NCI-H524 treated with DMSO at 0.1 percent for 48 hours (cell line): Measurements from ENCODE around the gene NPFF.

Experiments
- DNase-seq: peaks from one replicate; lab custom pipeline; 2025; lab: John Stamatoyannopoulos, UW

Gene NPFF

DNA sequence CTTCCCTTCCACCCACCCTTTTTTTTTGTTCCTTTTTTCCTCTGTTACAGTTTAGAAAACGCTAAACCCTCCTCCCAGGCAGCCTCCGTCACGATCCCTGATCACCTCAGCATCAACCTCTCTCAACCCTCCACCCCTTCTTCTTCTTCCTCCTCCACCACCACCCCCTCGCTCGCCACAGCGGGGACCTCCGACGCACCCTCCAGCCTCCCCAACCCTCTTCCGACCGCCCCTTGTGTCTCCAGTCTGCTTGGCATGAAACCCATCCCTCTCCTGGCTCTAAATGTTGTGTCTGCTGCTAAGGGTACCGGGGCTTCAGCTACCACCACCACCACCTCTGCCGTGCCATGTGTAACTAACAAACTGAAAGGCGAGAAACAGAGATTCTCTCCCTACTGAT is 32.5 kb downstream of the NPFF start:
- DNase-seq, result no peak

DNA sequence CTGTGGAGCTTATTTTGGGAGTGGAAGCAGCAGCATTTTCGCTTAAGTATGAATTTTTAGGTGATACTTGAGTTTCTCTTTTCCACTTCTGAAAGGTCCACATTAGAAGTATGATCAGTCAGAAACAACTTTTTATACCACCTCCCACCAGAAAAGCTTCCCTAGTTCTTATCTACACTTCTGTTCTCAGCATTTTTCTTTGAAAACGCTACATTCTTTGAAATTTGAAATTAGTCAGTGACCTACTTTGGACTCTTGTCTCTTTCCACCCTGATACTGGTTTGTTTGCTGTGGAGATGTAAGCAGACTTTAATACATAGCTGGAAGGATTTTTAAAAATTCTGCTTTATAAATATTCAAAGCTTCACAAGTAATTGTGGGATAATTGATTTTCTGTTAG is 33.2 kb downstream of the NPFF start:
- no peak for DNase-seq

DNA sequence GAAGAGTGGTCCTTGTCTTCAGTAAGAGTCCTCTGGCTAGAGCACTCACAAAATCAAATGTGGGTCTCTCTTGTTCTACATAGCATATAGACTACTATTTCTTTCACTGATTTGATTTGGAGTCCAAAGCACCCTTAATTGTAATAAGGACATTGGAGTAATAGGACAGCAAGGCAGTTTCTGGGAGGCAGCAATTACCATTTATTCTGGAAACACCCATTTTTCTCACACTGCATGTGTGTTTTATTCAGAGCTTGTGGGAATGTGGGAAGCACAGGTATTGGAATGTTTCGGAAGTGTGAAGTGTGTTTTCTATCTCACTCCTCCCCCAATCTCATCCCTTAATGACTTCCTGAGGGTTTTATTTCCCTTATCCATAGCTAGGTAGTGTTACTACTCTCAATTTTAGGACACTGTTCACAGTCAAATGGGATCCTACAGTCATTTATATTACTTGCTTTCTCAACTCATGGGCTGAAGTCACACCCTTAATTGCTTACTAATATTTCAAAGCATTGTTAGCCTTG is 35.2 kb downstream of the NPFF start:
- no peak for DNase-seq

DNA sequence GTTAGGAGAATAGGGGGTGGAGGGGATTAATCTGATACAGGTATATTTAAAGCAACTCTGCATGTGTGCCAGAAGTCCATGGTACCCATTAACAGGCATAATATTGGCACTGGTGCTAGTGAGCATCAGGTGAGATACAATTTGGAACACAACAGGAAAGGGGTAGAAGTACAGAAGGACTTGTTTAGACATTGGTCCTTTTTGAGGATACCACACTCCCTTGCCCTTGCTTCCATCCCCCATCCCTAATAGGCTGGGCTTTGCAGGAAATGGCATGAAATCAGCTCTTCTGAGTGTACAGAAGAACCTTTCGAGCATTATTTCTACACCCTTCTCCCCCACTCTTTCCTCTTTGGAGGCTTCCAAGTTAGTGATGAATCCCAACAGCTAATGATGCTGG is 39.0 kb downstream of the NPFF start:
- DNase-seq, result no peak

DNA sequence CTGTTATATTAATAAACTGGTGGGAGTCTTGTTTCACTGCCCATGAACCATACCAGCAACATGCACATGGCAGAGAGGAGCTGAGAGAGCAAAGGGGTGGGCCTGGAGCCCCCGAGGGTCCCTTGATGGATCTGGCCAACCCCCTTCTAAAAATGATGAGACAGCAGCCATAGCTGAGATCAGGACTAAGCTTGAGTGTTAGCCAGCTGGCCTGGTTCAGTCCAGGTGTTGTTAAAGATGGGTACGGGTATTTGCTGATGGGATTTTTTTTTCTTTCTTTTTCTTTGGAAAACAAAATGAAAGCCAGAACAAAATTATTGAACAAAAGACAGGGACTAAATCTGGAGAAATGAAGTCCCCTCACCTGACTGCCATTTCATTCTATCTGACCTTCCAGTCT is 39.4 kb downstream of the NPFF start:
- no peak for DNase-seq

DNA sequence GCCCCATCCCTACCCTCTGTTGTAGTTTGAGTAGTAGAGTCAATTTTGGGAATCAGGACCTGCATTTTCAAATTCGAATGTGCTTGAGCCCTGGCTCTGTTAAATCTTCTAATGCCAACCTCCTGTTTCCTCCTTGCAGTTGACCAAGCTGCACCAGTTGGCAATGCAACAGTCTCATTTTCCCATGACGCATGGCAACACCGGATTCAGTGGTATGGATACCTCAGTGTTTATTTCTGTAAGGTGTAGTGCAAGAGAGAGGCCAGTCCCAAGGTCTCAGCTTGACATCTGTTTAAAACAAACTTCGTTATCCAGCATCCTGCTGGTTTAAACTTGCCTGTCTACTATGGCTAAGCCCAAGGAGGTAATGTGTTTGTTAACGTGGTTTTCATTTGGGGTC is 40.2 kb downstream of the NPFF start:
- DNase-seq, result no peak

DNA sequence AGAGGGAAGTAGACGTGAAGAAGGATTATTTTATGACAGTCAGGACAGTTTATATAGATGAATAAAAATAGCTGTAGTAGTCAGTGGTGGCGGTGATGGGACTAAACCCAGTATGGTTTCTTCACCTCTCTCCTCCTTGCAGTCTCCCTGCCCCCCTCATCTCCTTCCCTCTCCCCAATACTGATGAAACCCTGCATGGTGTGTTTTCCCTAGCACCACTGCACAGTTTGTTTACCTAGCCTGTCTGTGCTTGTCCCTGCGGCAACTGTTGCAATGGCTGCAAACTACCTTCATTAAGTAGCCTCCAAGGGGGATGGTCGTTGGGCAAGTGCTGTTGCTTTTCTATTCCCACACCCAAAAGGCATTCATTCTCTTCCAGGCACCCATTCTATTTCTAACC is 40.6 kb downstream of the NPFF start:
- no peak for DNase-seq

DNA sequence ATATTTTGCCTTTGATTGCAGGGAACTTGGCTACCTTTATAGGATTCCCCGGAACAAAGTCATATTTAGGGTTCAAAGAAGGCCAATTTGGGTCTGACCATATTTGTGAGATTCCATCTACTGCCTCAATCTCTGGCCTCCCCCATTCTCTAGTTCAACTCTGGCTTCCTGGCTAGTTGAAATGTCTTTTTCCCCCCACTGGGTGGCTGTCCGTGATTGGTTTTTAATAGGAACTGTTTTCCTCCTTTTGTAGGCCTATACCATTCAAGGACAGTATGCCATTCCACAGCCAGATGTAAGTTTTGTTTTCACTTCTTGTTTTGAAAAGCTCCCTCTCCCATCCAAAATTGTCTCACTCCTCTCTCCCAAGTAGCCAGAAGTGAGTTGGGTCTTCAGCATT is 41.6 kb downstream of the NPFF start:
- no peak for DNase-seq

DNA sequence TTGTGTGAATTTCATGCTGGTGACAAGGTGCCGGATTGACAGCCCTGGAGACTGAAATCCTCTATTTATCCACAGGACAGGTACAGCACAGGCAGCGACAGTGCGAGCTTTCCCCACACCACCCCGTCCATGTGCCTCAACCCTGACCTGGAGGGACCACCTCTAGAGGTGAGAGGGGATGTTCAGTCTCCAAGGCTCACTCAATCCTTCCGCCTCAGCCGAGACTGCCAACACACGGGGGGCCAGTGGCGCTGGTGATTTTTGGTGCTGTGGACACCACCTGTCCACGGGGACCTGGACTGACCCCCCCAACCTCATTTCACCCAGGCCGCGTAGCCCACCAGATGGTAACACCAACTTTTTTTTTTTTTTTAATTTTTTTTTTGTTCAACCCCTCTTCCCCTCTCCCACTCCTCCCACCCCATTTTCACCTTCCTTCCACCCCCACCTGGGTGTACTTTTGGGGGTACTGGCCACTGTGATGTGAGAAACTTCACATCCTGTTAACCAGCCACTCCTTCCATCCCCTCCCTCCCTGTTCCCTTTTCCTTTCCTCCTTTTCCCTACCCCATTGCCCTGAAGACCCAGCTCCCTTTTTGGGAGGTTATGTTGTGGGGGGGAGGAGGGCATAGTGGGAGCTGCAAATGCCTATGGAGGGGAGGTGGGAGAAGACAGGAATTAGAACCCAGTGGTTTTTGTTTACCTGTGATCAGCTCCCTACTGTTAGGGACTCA is 42.4 kb downstream of the NPFF start:
- no peak for DNase-seq

DNA sequence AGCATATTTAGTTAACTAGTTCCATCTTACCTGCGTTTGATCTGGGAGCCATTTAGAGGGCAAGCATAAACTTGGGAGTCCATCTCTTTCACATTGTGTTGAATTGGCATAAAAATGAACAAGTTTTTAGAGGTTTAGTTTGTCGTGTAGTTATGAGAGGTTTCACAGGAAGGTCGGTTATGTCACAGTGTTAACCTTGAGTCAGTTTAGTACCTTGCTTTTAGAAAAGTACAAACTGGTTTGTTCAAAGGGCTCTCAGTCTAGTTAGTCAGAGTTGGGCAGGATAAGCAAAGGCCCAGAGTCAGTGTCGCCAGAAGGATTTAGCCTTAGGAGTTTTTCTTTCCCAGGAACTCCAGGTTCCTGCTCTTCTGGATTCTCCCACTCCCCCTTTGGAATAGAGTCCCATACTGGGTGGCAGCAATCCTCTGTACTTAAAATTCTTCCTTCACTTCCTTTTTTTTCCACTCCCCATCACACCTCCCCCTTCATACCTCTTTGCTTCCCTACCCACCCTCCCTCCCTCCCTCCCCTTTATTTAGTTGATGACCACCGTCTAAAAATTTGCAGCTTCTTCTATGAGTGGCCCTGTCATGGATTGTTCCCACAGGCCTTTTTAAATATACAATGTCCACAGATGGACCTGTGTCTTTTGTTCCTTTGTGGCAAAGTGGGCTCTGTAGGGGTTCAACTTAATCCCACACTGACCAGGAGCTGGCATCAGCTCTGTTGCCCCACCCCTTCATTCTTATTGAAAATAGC is 43.3 kb downstream of the NPFF start:
- DNase-seq, result no peak

DNA sequence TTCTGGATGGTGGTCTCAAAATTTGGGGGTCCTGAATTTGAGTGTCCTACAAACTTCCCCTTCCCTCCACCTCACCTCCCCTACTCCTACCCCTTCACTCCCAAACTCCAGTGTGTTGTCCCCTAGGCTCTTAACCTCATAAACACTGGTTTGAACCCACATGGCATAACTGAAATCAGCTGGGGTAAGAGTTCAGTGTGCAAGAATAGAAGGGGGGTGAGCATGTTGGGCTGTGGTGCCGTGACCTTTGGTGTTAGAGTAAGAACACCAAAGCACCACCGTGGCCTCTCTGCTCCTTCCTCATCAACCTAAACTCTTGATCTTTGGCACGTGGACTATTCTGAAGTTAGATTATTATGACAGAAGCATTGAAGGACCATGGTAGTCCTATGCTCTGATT is 44.3 kb downstream of the NPFF start:
- no peak for DNase-seq

DNA sequence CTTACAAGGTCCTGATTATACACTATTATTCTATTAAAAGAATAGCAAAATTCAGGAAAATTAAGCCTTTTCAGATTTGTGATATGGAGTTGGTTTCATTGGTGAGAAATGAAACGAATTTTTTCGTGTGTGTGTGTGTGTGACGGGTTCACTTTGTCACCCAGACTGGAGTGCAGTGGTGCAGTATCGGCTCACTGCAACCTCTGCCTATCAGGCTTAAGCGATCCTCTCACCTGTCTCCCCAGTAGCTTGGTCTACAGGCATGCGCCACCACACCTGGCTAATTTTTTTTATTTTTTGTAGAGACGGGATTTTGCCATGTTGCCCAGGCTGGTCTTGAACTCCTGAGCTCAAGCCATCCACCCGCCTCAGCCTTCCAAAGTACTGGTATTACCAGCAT is 45.7 kb downstream of the NPFF start:
- no peak for DNase-seq

DNA sequence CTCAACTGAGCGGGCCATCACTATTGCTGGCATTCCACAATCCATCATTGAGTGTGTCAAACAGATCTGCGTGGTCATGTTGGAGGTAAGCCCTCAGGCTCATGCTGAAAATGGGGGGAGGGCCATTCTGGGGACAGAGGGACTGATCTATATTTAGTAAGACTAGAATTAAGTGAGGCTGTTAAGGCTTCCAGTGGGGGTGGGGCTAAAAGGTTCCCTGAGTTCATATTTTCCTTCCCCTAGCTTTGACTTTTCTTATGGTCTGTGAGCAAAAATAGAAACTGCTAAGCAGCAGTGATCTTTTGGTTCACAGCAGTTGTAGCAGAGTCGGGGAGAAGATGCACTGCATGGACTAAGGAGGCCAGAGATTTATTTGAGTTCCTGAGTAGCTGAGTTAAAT is 46.2 kb downstream of the NPFF start:
- no peak for DNase-seq

DNA sequence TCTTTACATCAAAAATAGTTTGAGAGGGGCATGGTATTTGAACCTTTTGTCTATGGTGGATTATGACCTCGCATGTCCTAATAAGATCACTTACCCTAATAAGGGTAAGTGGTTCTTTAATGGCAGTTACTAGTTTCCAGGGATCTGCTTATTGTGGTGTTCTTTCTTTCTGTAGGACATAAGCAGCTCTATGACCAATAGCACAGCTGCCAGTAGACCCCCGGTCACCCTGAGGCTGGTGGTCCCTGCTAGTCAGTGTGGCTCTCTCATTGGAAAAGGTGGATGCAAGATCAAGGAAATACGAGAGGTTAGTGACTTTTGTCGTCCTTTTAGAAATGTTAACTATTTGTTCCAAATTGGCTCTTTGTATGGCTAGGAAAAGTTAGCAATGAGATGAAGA is 48.2 kb downstream of the NPFF start:
- DNase-seq, result no peak
